ENCODE data around the gene JMJD1C.

The JMJD1C gene

GRCh38 chr10:63192826-63193225 is 273.0 kb downstream of the JMJD1C start:
- Histone ChIP-seq H3K9me2 (replicated peaks; ENCODE audit: low read depth, low read length) (no peaks in the 10 kb centered on the region), H3K79me2 (ENCODE audit: insufficient read depth, low read length) (no peaks in the 10 kb centered on the region), H3K4me3 (ENCODE audit: low read length, poor library complexity, severe bottlenecking) (no peak overlapping the region), H3K27me3 (ENCODE audit: insufficient read depth, low read length, poor library complexity, severe bottlenecking) (no peaks in the 10 kb centered on the region), H3K9me3 (ENCODE audit: insufficient read depth, low read depth, low read length) (no peaks in the 10 kb centered on the region), H4K20me1 (ENCODE audit: insufficient read depth, low read length, poor library complexity, severe bottlenecking) (no peaks in the 10 kb centered on the region), H3K36me3 (ENCODE audit: insufficient read depth, low read length) (peaks cover 84% of the 10 kb centered on the region), H3K9ac (ENCODE audit: low read depth, low read length, poor library complexity, severe bottlenecking) (no peak overlapping the region), H3K4me2 (ENCODE audit: low read depth, low read length, poor library complexity, severe bottlenecking) (no peak overlapping the region), H3F3A (ENCODE audit: low read depth) (no peaks in the 10 kb centered on the region), H3K4me1 (ENCODE audit: insufficient read depth, low read length, poor library complexity, severe bottlenecking) (no peaks in the 10 kb centered on the region), H2AFZ (ENCODE audit: low read length) (no peak overlapping the region)
- TF ChIP-seq EZH2phosphoT487 (IDR thresholded peaks at IDR 0.05; ENCODE audit: borderline replicate concordance) (no peak), CTCF (conservative IDR thresholded peaks at IDR 0.05; ENCODE audit: low read length) (no peak)

GRCh38 chr10:63175534-63175933 is 290.2 kb downstream of the JMJD1C start:
- peaks cover 76% of the 10 kb centered on the region; the same call in 1 of the 2 replicates for H3K36me3 ChIP-seq (ENCODE audit: insufficient read depth, low read length)

GRCh38 chr10:63173468-63174232 is 292.1 kb downstream of the JMJD1C start:
- H3K9me2 ChIP-seq (replicated peaks; ENCODE audit: low read depth, low read length): no peaks in the 10 kb centered on the region
- TF ChIP-seq CTCF (conservative IDR thresholded peaks at IDR 0.05; ENCODE audit: low read length): no peak
- TF ChIP-seq EZH2phosphoT487 (IDR thresholded peaks at IDR 0.05; ENCODE audit: borderline replicate concordance): no peak
- no peaks in the 10 kb centered on the region for H4K20me1 ChIP-seq (ENCODE audit: insufficient read depth, low read length, poor library complexity, severe bottlenecking)

More at GRCh38 chr10:63175534-63175933, 290.2 kb downstream of the JMJD1C start:
- no peak for TF ChIP-seq EZH2phosphoT487 (IDR thresholded peaks at IDR 0.05; ENCODE audit: borderline replicate concordance)
- TF ChIP-seq CTCF (conservative IDR thresholded peaks at IDR 0.05; ENCODE audit: low read length): no peak
- no peak overlapping the region for H3K4me2 ChIP-seq (ENCODE audit: low read depth, low read length, poor library complexity, severe bottlenecking)
- no peaks in the 10 kb centered on the region for H4K20me1 ChIP-seq (ENCODE audit: insufficient read depth, low read length, poor library complexity, severe bottlenecking)
- H3K9ac ChIP-seq (ENCODE audit: low read depth, low read length, poor library complexity, severe bottlenecking): no peak overlapping the region
- no peaks in the 10 kb centered on the region for H3K27me3 ChIP-seq (ENCODE audit: insufficient read depth, low read length, poor library complexity, severe bottlenecking)
- H3K79me2 ChIP-seq (ENCODE audit: insufficient read depth, low read length): no peaks in the 10 kb centered on the region
- H3K9me3 ChIP-seq (ENCODE audit: insufficient read depth, low read depth, low read length): no peaks in the 10 kb centered on the region
- no peak overlapping the region for H3K4me3 ChIP-seq (ENCODE audit: low read length, poor library complexity, severe bottlenecking)
- no peaks in the 10 kb centered on the region for H3K9me2 ChIP-seq (replicated peaks; ENCODE audit: low read depth, low read length)
- H2AFZ ChIP-seq (ENCODE audit: low read length): no peak overlapping the region
- no peaks in the 10 kb centered on the region for H3F3A ChIP-seq (ENCODE audit: low read depth)
- H3K4me1 ChIP-seq (ENCODE audit: insufficient read depth, low read length, poor library complexity, severe bottlenecking): peaks cover 7% of the 10 kb centered on the region

More at GRCh38 chr10:63173468-63174232, 292.1 kb downstream of the JMJD1C start:
- H3K36me3 ChIP-seq (ENCODE audit: insufficient read depth, low read length): peaks cover 88% of the 10 kb centered on the region; the same call in 1 of the 2 replicates
- H3K4me2 ChIP-seq (ENCODE audit: low read depth, low read length, poor library complexity, severe bottlenecking): no peak overlapping the region
- H3F3A ChIP-seq (ENCODE audit: low read depth): no peaks in the 10 kb centered on the region
- H3K4me1 ChIP-seq (ENCODE audit: insufficient read depth, low read length, poor library complexity, severe bottlenecking): peaks cover 7% of the 10 kb centered on the region
- H3K27me3 ChIP-seq (ENCODE audit: insufficient read depth, low read length, poor library complexity, severe bottlenecking): no peaks in the 10 kb centered on the region
- H3K79me2 ChIP-seq (ENCODE audit: insufficient read depth, low read length): no peaks in the 10 kb centered on the region
- H2AFZ ChIP-seq (ENCODE audit: low read length): no peak overlapping the region
- no peak overlapping the region for H3K4me3 ChIP-seq (ENCODE audit: low read length, poor library complexity, severe bottlenecking)
- H3K9me3 ChIP-seq (ENCODE audit: insufficient read depth, low read depth, low read length): no peaks in the 10 kb centered on the region
- no peak overlapping the region for H3K9ac ChIP-seq (ENCODE audit: low read depth, low read length, poor library complexity, severe bottlenecking)

Data from Loucy (cell line).